Caco-2 (cell line): Measurements from ENCODE around the gene PIGO. TPM values are rescaled to one million over a fixed set of nuclear protein-coding genes. Genes with fewer than 3 reads are reported as not detected.
A peak's percentile ranks its signal among the peaks of the same experiment; 100 is the strongest.

ENCODE experiments used
- BruUV-seq: library from RNA; stranded (reverse); fragments of 400-500 nt; replicated peaks from 2 replicates; lab custom pipeline; 2021; lab: Mats Ljungman, UMichigan
- CTCF ChIA-PET: fragments of 300-600 bp; sonication (Branson Sonifier 250); formaldehyde crosslinking; loops from one replicate; lab custom pipeline; 2022; ENCODE audit warnings: antibody characterized with exemption; lab: Charles Lee
- POLR2A ChIA-PET: fragments of 300-600 bp; sonication (Branson Sonifier 250); formaldehyde crosslinking; loops from one replicate; lab custom pipeline; 2022; ENCODE audit warnings: antibody characterized with exemption; lab: Charles Lee
- DNase-seq, 2 experiments: peaks; one replicate each; pipeline versions ENCODE4 v3.0.0 to v3.0.0-alpha.2; 2020 to 2022
- H3K27me3 ChIP-seq: replicated peaks from 2 replicates; pipeline ENCODE4 v1.6.0; 2011; ENCODE audit warnings: low read length; ENCODE audit not compliant: control insufficient read depth, insufficient read depth
- H3K36me3 ChIP-seq: 2 replicates; pipeline ENCODE4 v1.5.1; 2011; ENCODE audit warnings: low read length; ENCODE audit not compliant: control insufficient read depth, insufficient read depth
- H3K4me1 ChIP-seq: fragments of 250-450 bp; sonication (Bioruptor Pico); 2 replicates; pipeline ENCODE4 v1.5.1; 2020; ENCODE audit warnings: mild to moderate bottlenecking
- H3K4me3 ChIP-seq: 2 replicates; pipeline ENCODE4 v1.5.1; 2011; ENCODE audit warnings: low read depth, mild to moderate bottlenecking, control low read depth, low read length
- H3K9me3 ChIP-seq: fragments of 250-450 bp; sonication (Bioruptor Pico); 2 replicates; pipeline ENCODE4 v1.5.1; 2020; ENCODE audit warnings: mild to moderate bottlenecking, moderate library complexity
- H3K27ac Mint-ChIP-seq: one replicate; pipeline ENCODE4 v1.8.0; 2022; ENCODE audit warnings: mixed read lengths; ENCODE audit not compliant: unreplicated experiment
- H3K27me3 Mint-ChIP-seq: one replicate; pipeline ENCODE4 v1.8.0; 2022; ENCODE audit warnings: mixed read lengths; ENCODE audit not compliant: insufficient read depth, unreplicated experiment
- H3K36me3 Mint-ChIP-seq: one replicate; pipeline ENCODE4 v1.8.0; 2022; ENCODE audit warnings: mild to moderate bottlenecking, mixed read lengths; ENCODE audit not compliant: insufficient read depth, unreplicated experiment
- H3K4me1 Mint-ChIP-seq: one replicate; pipeline ENCODE4 v1.8.0; 2022; ENCODE audit warnings: low read depth, mixed read lengths; ENCODE audit not compliant: unreplicated experiment
- H3K4me3 Mint-ChIP-seq: one replicate; pipeline ENCODE4 v1.8.0; 2022; ENCODE audit warnings: mild to moderate bottlenecking, moderate library complexity, mixed read lengths; ENCODE audit not compliant: unreplicated experiment
- H3K9me3 Mint-ChIP-seq: one replicate; pipeline ENCODE4 v1.8.0; 2022; ENCODE audit warnings: mixed read lengths; ENCODE audit not compliant: unreplicated experiment
- CTCF ChIP-seq, 2 experiments: fragments of 200-600 bp in 1 of 2; IDR thresholded peaks; 1 replicate in 1 of 2; 2 replicates in 1 of 2; pipeline versions ENCODE4 v1.5.1 to v1.8.0; 2011 to 2022; ENCODE audit warnings: antibody characterized with exemption in 1 of 2, control low read depth in 1 of 2, inconsistent platforms in 1 of 2, low read depth in 1 of 2, low read length in 1 of 2, mild to moderate bottlenecking in 1 of 2, moderate library complexity in 1 of 2; ENCODE audit not compliant: insufficient read depth in 1 of 2, severe bottlenecking in 1 of 2, unreplicated experiment in 1 of 2
- intact Hi-C: fragments of 100-400 bp; cut with micrococcal nuclease; formaldehyde crosslinking; loops from one replicate; pipeline ENCODE4 v1.10.0; 2022; ENCODE audit not compliant: unreplicated experiment
- total RNA-seq: library from RNA; stranded (reverse); gene quantifications from 2 replicates; pipeline ENCODE4 v1.2.3, GENCODE V29; 2022

Gene PIGO
- total RNA-seq, 1 experiment from 2014 or later = 38.7 TPM

- peak overlapping the region; percentile 91 for H3K4me3 Mint-ChIP-seq
- Histone ChIP-seq H3K27me3 (no peaks in the 10 kb centered on the region), H3K4me1 (peaks cover 32% of the 10 kb centered on the region), H3K36me3 (no peaks in the 10 kb centered on the region), H3K9me3 (no peaks in the 10 kb centered on the region), H3K4me3 (peak overlapping the region; percentile 92)
- peaks cover 28% of the 10 kb centered on the region for H3K36me3 Mint-ChIP-seq
- ChIA-PET CTCF (interaction anchor here (0.9 kb wide), 1 partner anchor 439 kb away, joined by 5 read pairs; no protein-coding TSS in a partner anchor), POLR2A (interaction anchor here (0.5 to 3.3 kb wide), 2 partner anchors 11 to 40 kb away, joined by 3 to 26 read pairs; partner anchors contain the start of gene STOML2)
- BruUV-seq = no TSS peak
- H3K4me1 Mint-ChIP-seq = peaks cover 27% of the 10 kb centered on the region
- no peaks in the 10 kb centered on the region for H3K27me3 Mint-ChIP-seq
- intact Hi-C loops = loop anchor here (5.0 to 10.0 kb wide), 2 partner anchors 488 to 621 kb away; partner anchors contain the start of genes CREB3 and TLN1
- H3K27ac Mint-ChIP-seq = peak overlapping the region; percentile 35
- H3K9me3 Mint-ChIP-seq = no peaks in the 10 kb centered on the region
- TF ChIP-seq CTCF (IDR thresholded peaks at IDR 0.05; ENCODE audit: insufficient read depth in 1 of 2, low read depth in 1 of 2, low read length in 1 of 2, severe bottlenecking in 1 of 2, unreplicated experiment in 1 of 2) = no peak
- peak; percentile 66 to 83 for DNase-seq
These were observed 17.9 kb upstream of the PIGO start for GRCh38 chr9:35114113-35114839.

- peaks cover 30% of the 10 kb centered on the region for H3K4me1 ChIP-seq
These were observed 16.0 kb upstream of the PIGO start for GRCh38 chr9:35112257-35113020.

More at GRCh38 chr9:35112257-35113020, 16.0 kb upstream of the PIGO start:
- intact Hi-C loops = loop anchor here (5.0 to 10.0 kb wide), 2 partner anchors 490 to 622 kb away; partner anchors contain the start of genes CREB3 and TLN1
- no peaks in the 10 kb centered on the region for H3K27me3 Mint-ChIP-seq
- BruUV-seq = no TSS peak
- H3K36me3 Mint-ChIP-seq = peaks cover 28% of the 10 kb centered on the region
- H3K27me3 ChIP-seq = no peaks in the 10 kb centered on the region
- H3K27ac Mint-ChIP-seq = peak overlapping the region; percentile 59
- DNase-seq = peak in 1 of 2 experiments; percentile 8
- no peak overlapping the region for H3K4me3 ChIP-seq
- H3K36me3 ChIP-seq = no peaks in the 10 kb centered on the region
- ChIA-PET POLR2A (interaction anchor here (1.2 kb wide), 1 partner anchor 40 kb away, joined by 7 read pairs; the partner anchor contains the start of gene VCP), CTCF (interaction anchor here (0.9 to 1.9 kb wide), 2 partner anchors 16 to 147 kb away, joined by 3 to 7 read pairs; partner anchors contain the start of gene PIGO)
- H3K9me3 Mint-ChIP-seq = no peaks in the 10 kb centered on the region
- no peak for TF ChIP-seq CTCF (IDR thresholded peaks at IDR 0.05; ENCODE audit: insufficient read depth in 1 of 2, low read depth in 1 of 2, low read length in 1 of 2, severe bottlenecking in 1 of 2, unreplicated experiment in 1 of 2)
- no peaks in the 10 kb centered on the region for H3K9me3 ChIP-seq
- H3K4me1 Mint-ChIP-seq = peaks cover 27% of the 10 kb centered on the region
- peak overlapping the region; percentile 77 for H3K4me3 Mint-ChIP-seq
